Ovary (tissue), 3 donors: ENCODE measurements around the gene ENTPD8.

Experiments
- EP300 ChIP-seq: sonication (generic); formaldehyde crosslinking; IDR thresholded peaks from one replicate; pipeline ENCODE4 v1.6.1; 2017; ENCODE audit warnings: antibody characterized with exemption
- TF ChIP-seq, protein P1 (sequence below), 3 donors: fragments of 450-650 bp in 2 of 3; fragments of 200-600 bp in 1 of 3; IDR thresholded peaks; one replicate each; pipeline versions ENCODE4 v1.5.1 to v1.8.0; 2016 to 2022; ENCODE audit warnings: antibody characterized with exemption in 3 of 3, mild to moderate bottlenecking in 1 of 3
- donor health status: DM: no; HTN: no; CAD: no.

DNA sequence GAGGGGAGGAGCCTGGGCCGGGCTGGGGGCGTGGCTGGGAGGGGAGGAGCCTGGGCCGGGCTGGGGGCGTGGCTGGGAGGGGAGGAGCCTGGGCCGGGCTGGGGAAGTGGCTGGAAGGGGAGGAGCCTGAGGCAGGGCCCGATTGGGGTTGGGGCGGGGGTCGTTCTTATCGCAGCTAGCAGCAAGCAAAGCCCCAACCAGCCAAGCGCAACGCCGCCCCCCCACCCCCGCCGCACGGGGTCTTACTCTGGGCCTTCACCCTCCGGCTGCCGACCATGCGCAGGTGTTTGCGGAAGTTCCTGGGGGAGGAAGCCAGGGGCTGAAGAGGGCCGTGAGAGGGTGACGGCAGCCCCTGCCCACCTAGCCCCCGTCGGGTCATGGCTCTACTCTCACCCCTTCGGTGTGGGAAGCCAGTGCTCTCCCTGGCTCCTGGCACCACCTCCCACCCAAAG is 13.0 kb upstream of the ENTPD8 start:
- no peak for TF ChIP-seq EP300
- TF ChIP-seq, protein P1, sequence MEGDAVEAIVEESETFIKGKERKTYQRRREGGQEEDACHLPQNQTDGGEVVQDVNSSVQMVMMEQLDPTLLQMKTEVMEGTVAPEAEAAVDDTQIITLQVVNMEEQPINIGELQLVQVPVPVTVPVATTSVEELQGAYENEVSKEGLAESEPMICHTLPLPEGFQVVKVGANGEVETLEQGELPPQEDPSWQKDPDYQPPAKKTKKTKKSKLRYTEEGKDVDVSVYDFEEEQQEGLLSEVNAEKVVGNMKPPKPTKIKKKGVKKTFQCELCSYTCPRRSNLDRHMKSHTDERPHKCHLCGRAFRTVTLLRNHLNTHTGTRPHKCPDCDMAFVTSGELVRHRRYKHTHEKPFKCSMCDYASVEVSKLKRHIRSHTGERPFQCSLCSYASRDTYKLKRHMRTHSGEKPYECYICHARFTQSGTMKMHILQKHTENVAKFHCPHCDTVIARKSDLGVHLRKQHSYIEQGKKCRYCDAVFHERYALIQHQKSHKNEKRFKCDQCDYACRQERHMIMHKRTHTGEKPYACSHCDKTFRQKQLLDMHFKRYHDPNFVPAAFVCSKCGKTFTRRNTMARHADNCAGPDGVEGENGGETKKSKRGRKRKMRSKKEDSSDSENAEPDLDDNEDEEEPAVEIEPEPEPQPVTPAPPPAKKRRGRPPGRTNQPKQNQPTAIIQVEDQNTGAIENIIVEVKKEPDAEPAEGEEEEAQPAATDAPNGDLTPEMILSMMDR (IDR thresholded peaks at IDR 0.05), result no peak
